ENCODE data around the gene DCX.

The DCX gene

DNA sequence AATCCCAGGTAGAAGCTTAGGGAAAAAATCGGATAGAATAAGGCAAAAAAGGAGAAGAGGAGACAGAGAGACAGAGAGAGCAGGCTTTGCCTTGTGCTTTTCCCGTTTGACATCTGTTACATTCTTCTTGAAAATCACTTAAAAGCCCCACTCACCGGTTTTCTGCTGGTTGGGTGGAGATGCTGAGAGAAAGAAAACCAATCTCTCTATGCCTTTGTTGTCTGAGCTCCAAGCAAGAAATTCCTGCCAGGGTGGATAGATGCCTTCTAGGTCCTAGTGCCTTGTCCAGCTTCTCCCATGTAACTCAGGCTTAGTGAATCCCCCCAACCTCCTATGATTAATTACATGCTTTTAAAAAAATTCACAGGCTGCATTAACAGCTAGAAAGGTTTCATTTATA, at the start of gene DCX:
Gene DCX, minus strand, starts transcription at position 210 of the 400 bp plus-strand sequence. CDS start 1,794 bp downstream, outside the sequence.
- DNase-seq, result no peak

DNA sequence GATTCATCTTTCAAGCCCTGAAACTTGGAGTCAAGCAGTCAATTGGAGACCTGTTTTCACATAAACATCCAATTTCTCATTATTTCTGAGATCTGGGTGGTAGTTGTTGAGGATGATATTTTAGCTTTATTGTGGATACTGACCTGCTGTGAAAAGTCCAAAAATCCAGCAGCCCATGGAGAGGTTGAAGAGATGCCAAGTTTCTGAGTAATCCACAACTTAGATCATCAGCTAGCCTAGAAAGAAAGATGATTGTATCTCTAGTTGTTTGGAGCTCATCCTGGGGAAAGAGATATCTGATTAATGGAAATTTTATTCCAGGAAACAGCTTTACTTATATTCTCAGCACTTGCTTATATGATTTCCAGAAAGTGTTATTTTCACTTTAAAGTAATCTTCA, 48.6 kb upstream of the DCX start:
- DNase-seq, result no peak

GRCh38 chrX:111447298-111447697, 35.3 kb upstream of the DCX start:
- DNase-seq, result no peak

DNA sequence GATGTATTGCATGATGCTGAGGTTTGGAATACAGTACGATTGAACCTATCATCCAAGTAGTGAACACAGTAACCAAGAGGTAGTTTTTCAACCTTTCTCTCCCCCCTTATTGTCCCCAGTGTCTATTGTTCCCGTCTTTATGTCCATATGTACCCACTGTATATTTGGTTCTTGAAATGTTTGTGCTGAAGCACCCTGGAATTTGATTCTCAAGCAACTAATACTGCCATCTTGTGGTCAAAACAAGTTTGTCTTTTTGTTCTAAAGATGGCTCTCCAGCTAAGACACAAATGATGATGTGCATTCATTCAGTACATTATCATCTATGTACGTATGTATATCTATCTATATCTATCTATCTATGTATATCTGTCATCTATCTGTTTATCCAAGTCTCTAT, 33.5 kb upstream of the DCX start:
- DNase-seq, result peak; percentile 1

DNA sequence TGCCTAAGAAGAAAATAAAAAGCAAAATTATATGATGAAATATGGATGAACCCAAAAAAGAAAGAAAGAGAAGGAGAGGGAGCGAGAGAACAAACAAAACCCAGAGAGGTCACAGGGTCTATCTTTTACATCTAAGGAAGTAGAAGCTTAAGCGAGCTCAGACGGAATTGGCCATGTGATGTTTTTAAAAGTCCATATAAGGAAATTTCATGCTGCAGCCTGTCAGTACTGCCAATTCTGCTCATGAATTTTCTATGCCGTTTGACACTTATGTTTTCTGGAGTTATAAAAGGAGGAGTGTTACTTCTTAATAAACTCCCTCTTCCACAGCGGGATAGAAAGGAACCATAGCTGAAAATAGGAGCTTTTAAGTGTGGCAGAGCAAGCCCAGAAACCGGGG, 32.9 kb upstream of the DCX start:
- DNase-seq, result no peak

DNA sequence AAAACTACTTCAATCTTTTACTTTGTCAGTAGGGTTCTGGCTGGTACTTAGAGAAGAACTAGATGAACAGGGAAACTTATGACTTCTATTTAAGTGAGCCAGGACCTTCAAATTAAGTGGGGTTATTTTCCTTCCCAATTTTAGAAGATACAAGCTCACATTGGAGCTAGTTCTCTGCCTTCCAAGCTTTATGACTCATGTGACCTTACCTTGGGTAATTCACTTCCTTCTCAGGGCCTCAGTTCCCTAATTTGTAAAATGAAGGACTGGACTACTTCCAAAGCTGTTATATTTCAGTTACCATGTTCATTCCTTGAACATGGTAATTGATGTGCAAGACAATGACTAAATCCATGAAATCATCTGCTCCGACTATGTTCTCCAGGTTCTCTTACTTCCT, 32.0 kb upstream of the DCX start:
- no peak for DNase-seq

DNA sequence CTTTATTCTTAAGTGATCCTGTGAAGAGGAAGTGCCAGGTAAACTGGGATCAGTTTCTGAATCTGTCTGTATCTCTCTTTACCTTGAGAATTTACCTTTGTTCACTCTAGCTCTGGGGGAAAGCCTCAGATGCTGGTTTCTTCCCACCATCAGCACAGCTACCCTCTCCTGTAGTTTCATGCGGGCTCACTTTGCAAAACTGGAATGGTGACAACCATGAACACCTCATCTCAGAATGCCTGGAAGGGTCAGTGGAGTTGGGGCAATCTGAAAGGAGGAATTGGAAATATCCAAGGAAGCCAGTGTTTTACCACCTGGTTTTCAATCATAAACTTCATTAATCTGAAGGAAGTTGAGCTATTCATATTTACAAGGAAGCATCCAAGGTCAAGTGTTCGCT, 30.8 kb upstream of the DCX start:
- DNase-seq, result no peak

DNA sequence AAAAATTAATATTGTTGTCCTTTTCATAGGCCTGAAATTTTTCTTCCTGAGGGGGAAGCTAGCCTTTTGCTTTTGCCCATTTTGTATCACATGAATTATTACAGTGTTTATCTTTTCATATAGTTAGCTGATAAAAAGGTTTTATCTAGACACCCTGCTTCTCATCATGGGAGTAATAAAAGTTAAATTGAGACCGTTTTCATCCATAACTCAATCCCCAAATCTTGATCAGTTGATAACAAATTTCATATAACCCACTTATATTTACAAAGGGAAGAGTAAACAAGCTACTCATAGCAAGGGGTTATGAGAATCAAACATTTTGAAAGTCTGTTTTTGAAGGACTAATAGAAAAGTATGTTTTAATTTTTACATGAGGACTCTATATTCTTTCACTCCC, 23.5 kb upstream of the DCX start:
- DNase-seq, result no peak

DNA sequence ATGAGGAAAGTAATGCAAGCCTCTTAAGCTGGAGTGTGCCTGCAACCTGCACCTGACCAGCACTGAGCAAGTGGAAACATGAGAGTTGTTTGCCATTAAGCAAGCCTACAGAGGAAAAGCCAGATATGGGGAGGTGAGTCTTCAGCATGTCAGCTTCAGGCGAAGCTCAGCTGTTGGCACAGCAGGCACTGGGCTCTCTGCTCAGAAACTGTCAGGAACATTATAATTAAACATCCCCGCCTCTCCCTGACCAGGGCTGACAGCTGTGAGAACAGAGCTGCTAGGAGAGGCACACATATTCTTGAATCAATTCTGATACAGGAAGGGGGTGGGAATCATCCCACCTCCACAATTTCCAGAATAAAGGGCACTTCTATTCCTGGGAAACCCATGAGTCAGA, 19.0 kb upstream of the DCX start:
- no peak for DNase-seq

DNA sequence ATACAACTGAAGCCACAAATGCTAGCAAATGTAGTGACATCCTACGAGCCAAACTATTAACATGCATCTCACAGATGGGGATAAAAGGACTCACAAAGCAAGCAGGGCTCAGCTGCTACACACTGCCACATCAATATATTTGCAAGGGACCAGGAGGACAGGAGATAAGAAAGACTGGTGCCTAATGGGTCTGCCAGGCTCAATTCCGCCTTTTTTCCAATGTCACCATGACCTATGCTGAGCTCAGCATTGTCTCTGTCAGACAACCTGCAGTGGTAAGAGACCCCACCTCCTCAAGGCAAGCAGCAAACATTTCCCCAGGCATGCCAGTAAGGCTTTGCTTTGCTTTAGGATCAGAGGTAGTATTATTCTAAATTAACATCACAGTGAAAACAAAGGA, 435 bp downstream of the DCX start:
- DNase-seq, result no peak

DNA sequence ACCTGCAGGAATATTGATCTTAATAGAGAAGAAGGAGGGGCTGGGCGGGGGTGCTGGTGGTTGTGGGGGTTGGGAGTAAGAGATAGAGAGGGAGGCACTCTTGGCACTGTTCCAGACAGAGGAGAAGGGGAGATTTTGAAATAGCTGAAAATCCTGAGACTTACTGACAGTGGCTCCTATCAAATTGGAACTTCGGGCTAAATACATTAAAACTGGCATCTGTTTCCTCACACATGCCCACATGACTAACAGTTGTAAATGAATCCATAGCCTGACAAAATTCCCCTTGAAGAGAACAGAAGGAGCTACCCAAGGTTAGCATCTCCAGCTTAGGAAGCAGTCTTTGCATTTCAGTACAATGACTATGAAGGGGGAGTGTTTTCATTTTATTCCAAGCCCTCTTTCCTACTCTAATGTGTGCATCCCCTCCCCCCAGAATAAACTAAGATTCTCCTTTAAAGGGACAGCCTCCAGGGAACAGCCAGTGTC, 1.4 kb downstream of the DCX start:
- no peak for DNase-seq

- no peak for DNase-seq
Measured at GRCh38 chrX:111409326-111409725, 2.7 kb downstream of the DCX start.

- DNase-seq, result no peak
Measured at GRCh38 chrX:111407948-111408347, 4.0 kb downstream of the DCX start.

DNA sequence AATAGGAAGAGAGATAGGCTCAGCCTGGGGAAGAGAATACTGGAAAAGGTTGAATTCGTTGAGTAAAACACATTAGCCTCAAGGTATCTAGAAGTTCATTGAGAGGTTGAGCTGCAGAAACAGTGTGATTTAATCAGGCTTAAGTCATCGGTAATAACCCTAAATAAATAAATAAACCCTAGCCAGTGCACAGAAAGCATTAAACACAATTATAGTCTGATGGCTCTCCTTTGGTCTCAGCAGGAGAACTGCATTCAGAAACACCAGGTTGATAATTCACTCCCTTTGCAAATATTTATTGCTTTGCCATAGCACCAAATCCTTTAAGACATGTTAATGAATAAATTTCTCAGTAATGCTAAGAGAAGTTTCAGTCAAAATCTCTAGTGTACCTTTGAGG, 9.6 kb downstream of the DCX start:
- DNase-seq, result no peak

DNA sequence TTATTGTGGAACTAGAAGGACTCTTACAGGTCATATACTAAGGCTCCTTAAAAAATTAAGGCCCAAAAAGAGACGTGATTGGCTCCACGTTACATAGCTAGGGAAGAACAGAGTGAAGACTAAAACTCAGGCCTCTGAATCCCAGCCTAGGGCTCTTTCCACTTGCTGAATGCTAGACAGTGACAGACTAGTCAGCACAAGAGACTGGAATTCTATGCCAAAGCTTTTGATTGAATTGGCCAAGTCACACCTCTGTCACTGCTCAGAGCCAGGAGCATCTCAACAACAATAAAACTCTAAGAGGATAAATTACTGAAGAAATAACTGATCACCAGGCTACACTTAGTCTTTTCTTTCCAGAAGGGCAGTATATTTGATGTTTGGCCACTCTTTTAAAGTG, 16.8 kb downstream of the DCX start:
- DNase-seq, result no peak

GRCh38 chrX:111394569-111394968, 17.4 kb downstream of the DCX start:
- DNase-seq, result no peak

DNA sequence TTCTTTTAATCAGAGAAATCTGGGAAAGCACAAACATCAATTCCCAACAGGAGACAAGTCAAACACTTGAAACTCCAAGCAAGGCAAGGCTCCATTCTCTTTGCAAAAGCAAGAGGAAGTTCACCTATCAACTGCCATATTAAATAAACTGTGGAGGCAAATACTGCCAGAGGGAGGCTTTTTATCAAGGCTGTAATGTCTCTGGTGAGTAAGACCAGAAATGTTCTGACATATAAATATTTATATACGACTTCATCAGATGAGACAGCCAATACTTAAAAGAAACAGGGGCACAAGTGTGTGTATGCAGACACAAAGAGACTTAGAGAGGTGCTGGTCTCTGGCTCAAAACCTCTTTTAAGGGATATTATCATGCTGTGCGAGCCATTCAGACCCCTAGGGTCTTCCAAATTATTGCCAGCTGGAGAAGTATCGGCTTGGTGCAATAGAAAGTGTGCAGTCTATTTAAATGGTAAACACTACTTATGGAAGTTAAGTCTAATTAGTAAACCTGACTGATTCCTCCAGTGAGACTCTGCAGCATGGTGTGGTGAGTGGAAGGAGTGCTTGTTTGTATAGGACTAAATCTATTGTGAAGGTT, 24.4 kb downstream of the DCX start:
- no peak for DNase-seq

DNA sequence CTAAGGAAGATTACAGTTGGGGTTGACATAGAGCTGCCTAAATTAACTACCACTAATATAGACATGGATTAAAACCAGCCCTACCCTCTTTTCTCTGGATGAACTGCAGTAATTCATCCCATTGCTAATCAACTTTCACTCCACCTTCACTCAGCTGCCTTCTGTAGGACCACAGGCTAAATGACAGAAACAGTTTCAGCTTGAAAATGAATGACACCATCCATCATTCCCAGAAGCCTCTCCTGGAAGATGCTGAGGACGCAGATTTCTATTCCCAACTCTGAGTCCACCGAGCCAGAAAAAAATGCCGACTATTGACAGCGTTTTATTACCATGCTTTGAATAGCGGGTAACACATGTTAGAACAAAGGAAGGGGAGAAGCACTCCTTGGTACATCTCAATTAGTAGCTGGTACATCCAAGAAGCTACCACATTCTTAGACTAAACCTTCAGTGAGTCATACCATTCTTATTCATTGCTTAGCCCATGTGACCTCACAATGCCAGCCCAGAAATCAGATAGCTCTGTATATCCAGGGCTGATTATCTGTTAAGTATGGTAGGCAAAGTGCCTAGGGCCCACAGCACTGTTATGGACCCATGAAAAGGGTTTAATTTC, 25.3 kb downstream of the DCX start:
- DNase-seq, result no peak

DNA sequence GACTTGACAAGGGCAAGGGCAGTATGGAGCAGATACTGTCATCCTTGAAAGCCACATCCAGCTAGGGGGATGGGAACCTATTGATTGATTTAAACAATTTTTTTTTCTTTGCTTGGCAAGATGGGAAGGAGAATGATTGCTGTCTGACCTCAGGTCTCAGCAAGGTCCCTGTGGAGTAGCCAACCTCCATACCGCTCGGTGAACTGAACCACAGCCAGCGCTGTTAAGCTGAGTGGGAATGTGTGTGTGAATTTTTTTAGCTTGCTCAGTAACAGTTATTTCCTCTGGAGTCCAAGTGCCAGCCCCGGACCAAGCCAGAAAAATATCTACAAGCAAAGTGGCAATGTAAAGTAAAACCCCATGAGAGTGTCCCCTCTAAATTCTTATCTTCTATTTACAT, 25.9 kb downstream of the DCX start:
- DNase-seq, result no peak

GRCh38 chrX:111382277-111382676, 29.7 kb downstream of the DCX start:
- DNase-seq, result no peak

DNA sequence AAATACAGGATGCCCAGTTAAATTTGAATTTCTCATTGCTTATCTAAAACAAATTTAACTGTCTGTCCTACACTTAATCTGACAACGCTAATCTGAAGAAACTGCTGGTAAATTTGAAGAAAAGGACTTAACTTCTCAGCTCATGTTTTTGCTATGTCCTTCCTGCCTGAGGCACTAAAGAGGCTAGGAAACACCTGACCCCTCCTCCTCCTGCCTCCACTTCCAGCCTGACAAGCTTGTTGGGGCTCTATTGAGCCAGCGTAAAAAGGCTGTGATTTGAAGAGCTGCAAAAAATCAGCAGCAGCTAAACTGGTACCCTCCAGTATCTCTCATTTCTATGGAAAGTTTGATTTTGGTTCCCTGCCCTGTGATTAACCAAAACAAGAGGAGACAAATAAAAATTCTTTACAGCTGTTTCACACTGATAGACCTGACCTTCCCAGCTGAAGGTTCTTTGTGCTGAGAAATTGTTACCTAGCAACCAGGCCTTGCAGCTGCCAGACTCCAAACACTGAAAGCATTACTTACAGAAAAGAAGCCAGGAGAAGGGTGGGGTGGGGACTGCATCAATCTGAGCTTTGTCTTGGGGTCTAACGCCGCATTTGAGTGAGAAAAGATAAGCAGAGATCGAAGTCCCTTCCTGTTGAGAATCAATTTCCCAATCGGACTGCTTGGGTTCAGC, 35.0 kb downstream of the DCX start:
- no peak for DNase-seq

- DNase-seq, result no peak
Measured at GRCh38 chrX:111376486-111376885, 35.5 kb downstream of the DCX start.

DNA sequence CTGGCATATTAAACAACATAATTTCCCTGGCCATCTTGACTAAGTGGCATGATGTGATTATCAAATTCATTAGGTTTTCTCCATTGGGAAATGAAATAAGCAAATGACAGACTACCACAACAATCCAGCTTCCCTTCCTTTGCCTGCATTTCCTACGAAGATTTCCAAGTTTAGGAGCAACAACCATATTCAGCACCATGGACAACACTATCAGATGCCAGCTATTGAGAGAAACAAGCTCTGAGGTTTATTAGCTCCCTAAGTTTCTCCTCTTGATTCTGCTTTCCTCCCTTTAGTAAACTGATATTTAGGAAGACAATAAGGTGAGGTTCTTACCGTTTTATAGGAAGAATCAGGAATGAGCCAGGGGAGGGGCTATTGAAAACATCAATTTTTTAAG, 36.2 kb downstream of the DCX start:
- DNase-seq, result no peak

GRCh38 chrX:111372086-111372485, 39.9 kb downstream of the DCX start:
- no peak for DNase-seq

All from NCI-H2029 (cell line).